ENCODE data around the gene LRTM2.

LRTM2 gene

DNA sequence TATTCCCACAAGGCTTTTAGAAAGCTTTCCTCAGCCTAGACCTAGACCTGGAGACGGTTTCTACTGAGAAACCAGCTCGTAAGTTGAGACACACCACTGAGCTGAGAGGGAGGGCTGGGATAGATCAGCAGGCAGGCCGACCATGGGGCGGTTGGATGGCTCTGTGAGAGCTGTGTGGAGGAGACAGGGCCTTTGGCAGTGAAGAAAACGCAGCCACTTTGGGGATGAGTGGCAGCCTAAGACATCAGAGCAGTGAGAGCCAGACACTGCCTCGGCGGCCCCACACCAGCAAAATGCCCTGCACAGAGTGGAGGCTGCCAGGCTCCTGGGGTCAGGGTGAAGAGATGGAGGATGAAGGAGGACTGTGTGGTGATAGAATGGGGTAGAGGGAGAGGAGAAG lies 52.1 kb downstream of the LRTM2 start:
- TF ChIP-seq ZFX (IDR thresholded peaks at IDR 0.05; ENCODE audit: borderline replicate concordance) = no peak
- H3K27ac ChIP-seq = no peak overlapping the region

DNA sequence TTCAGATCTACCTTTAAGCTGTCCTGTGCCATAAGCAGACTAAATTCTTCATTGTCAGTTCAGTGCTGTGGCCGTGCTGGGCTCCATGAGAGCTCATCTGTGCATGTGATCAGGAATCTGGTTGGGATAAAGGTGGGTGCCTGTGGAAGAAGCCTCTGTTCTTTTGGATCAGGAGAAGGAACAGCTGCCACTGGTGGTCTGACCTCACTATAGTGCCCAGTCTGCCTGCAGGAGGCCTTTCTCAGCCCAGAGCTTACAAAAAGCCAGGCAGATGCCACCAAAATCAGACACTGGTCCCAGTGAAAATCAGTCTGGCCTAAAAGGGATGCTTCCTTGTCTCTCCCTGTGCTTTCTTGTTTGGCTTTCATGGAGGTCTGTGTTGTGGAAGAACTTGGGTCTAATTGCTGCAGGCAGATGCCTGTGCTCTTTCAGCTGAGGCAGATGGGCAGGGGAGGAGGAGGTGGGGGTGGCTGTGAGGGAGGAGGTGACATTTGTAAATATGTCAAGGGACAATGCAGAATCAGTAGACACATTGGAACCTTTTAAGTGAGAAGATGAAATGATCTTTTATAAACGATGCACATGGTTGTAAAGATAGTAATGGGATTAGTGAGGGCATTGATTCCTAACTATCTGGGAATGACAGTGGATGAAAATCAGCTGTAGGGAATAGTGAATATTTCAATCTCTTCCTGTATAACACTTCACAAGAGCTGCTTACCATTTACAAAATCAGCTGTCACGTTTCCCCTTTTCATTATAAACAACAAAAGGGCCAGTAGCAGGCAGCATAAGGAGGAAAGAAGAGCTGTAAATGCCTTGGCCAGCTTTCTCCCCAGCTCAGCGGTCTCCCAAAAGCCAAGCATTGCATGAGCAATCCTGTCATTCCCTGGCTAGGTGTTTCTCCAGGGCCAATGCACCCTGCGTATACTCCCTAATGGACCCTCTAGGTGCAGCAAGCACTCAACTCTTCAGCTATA lies 53.5 kb downstream of the LRTM2 start:
- no peak overlapping the region for H3K27ac ChIP-seq
- TF ChIP-seq, protein P1, sequence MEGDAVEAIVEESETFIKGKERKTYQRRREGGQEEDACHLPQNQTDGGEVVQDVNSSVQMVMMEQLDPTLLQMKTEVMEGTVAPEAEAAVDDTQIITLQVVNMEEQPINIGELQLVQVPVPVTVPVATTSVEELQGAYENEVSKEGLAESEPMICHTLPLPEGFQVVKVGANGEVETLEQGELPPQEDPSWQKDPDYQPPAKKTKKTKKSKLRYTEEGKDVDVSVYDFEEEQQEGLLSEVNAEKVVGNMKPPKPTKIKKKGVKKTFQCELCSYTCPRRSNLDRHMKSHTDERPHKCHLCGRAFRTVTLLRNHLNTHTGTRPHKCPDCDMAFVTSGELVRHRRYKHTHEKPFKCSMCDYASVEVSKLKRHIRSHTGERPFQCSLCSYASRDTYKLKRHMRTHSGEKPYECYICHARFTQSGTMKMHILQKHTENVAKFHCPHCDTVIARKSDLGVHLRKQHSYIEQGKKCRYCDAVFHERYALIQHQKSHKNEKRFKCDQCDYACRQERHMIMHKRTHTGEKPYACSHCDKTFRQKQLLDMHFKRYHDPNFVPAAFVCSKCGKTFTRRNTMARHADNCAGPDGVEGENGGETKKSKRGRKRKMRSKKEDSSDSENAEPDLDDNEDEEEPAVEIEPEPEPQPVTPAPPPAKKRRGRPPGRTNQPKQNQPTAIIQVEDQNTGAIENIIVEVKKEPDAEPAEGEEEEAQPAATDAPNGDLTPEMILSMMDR (IDR thresholded peaks at IDR 0.05) = no peak
- TF ChIP-seq ZFX (IDR thresholded peaks at IDR 0.05; ENCODE audit: borderline replicate concordance) = no peak

DNA sequence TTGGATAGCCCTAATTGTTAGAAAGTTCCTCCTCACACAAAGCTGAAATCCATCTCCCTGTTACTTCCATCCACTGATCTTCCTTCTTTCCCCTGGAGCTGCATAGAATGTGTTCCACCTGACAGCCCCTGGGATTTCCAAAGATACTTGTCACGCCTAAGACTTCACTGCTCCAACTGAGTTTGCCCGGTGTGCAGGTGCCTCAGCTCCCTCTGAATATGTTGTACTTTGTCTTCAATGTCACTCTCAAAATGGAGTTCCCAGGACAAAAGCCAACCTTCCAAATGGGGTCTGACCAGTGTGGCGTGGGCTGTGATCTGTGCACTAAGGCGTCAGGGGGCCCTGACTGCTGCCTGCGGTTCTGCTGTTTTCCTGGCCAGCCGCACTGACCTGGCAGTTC lies 55.2 kb downstream of the LRTM2 start:
- H3K27ac ChIP-seq = no peak overlapping the region
- TF ChIP-seq, protein P1 (IDR thresholded peaks at IDR 0.05) = no peak
- no peak for TF ChIP-seq ZFX (IDR thresholded peaks at IDR 0.05; ENCODE audit: borderline replicate concordance)

DNA sequence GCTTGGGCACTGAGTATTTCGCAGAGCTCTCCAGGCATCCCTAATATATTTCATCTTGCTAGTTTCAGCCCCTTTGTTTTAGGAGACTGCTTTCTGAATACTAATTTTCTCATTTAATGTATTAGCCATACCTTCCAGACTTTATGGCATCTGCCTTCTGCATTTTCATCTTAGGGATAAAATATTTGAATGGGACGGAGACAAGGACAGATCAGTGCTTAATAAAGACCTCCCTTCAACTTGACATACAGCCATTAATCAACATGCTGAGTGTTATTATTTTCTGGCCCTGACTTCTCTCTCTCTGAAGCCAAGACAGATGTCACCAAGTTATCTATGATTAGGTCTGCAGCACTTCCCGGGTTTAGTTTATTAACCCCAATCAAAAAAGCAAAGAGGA lies 55.7 kb downstream of the LRTM2 start:
- TF ChIP-seq, protein P1 (IDR thresholded peaks at IDR 0.05) = no peak
- TF ChIP-seq ZFX (IDR thresholded peaks at IDR 0.05; ENCODE audit: borderline replicate concordance) = no peak
- H3K27ac ChIP-seq = no peak overlapping the region

DNA sequence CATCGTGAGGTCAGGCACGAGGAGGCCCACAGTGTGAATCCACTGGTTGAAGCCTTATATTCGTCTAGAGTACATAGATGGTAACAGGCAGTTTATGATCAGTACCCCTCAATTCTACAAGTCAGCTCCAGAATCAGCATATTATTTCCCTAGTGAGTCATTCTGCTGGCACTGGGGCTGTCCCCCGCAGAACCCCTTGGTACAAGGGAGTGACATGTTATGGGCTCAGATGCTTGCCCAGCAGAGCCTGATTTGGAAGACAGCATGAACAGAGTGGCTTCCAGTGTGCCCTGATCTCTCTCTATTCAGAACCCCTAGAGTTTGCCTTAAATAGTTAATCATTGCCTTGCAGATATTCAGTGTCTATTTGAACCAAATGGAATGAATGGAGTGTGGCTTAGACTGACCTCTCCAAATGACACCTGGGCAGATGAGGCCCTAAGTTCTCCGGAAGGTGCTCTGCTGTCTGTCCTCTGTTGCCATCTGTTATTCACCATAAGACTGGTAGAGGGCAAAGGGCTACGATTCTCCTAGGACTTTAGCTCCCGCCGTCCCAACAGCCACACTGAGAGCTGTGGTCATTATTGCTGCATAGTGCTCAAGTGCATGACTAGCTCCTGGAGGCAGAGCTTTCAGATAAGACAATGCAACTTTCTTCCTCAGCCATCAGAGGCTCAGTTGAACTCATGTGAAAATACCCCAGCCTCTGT lies 57.0 kb downstream of the LRTM2 start:
- TF ChIP-seq, protein P1 (IDR thresholded peaks at IDR 0.05) = no peak
- TF ChIP-seq ZFX (IDR thresholded peaks at IDR 0.05; ENCODE audit: borderline replicate concordance) = no peak
- no peak overlapping the region for H3K27ac ChIP-seq

DNA sequence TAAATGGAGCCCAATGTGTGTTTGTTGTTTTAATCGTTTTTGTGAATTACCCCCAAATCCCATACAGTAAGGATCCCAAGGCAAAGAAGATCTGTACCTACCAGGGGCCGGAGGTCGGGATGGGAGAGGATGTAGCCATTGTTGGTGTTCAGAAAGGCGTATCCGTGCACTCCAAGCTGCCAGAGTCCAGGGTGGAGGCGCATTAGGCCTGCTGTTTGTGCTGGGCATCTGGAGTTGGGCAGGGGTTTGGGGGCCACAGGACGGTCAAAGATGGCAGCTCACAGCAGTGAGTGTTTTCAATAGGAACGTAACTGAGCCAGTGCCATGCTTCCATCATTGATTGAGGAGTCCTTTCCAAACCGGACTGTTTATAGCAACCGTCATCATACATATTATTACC lies 57.8 kb downstream of the LRTM2 start:
- TF ChIP-seq, protein P1 (IDR thresholded peaks at IDR 0.05) = no peak
- no peak for TF ChIP-seq ZFX (IDR thresholded peaks at IDR 0.05; ENCODE audit: borderline replicate concordance)
- H3K27ac ChIP-seq = no peak overlapping the region

DNA sequence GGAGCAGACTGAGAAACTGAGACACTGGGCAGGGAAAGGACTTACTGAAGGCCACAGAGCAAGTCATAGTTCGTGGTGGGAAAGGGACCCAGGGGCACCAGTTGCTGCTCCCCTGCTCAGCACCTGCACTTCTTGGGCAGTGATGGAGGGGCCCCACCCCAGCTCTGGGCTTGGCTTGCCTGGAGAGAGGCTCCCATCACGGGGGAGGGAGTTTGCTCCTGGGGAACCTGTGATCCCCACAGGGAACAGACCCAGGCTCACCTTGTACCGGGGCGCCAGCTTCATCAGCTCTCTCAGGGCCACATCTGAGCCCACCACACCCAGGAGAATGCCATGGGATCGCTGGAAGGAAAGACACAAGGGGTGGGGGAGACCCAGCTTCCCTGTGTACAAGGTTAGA lies 58.3 kb downstream of the LRTM2 start:
- TF ChIP-seq ZFX (IDR thresholded peaks at IDR 0.05; ENCODE audit: borderline replicate concordance) = no peak
- TF ChIP-seq, protein P1 (IDR thresholded peaks at IDR 0.05) = no peak
- H3K27ac ChIP-seq = no peak overlapping the region
